ENCODE results near the gene ARRDC3.
"Not testable (repeated sequence)": the region's sequence is repeated elsewhere in the genome, so short reads cannot be mapped to it uniquely, and the experiment has no call there.

The ARRDC3 gene

GRCh38 chr5:91352831-91353695 lies 30.1 kb downstream of the ARRDC3 start:
- Mint-ChIP-seq H3K4me3 (no peak overlapping the region), H3K9me3 (no peaks in the 10 kb centered on the region), H3K27ac (no peak overlapping the region), H3K27me3 (no peaks in the 10 kb centered on the region), H3K36me3 (no peaks in the 10 kb centered on the region), H3K4me1 (peaks cover 5% of the 10 kb centered on the region)

GRCh38 chr5:91345461-91345860 lies 37.7 kb downstream of the ARRDC3 start:
- Mint-ChIP-seq H3K27me3 (no peaks in the 10 kb centered on the region), H3K27ac (no peak overlapping the region), H3K4me1 (peaks cover 5% of the 10 kb centered on the region), H3K4me3 (no peak overlapping the region), H3K36me3 (no peaks in the 10 kb centered on the region), H3K9me3 (no peaks in the 10 kb centered on the region)

- H3K36me3 Mint-ChIP-seq, H3K27ac Mint-ChIP-seq, H3K4me1 Mint-ChIP-seq, H3K27me3 Mint-ChIP-seq, H3K9me3 Mint-ChIP-seq, H3K4me3 Mint-ChIP-seq: not testable (repeated sequence)
Observed at GRCh38 chr5:91344661-91345200, 38.4 kb downstream of the ARRDC3 start.

- Mint-ChIP-seq H3K9me3 (no peaks in the 10 kb centered on the region), H3K36me3 (no peaks in the 10 kb centered on the region), H3K4me3 (no peak overlapping the region), H3K27ac (no peak overlapping the region), H3K4me1 (no peaks in the 10 kb centered on the region), H3K27me3 (no peaks in the 10 kb centered on the region)
Observed at GRCh38 chr5:91343916-91344315, 39.2 kb downstream of the ARRDC3 start.

- not testable (repeated sequence) for H3K27ac Mint-ChIP-seq, H3K4me3 Mint-ChIP-seq, H3K27me3 Mint-ChIP-seq, H3K36me3 Mint-ChIP-seq, H3K4me1 Mint-ChIP-seq, H3K9me3 Mint-ChIP-seq
Observed at GRCh38 chr5:91342931-91343330, 40.2 kb downstream of the ARRDC3 start.

- Mint-ChIP-seq H3K27ac (no peak overlapping the region), H3K4me3 (no peak overlapping the region), H3K9me3 (no peaks in the 10 kb centered on the region), H3K27me3 (no peaks in the 10 kb centered on the region), H3K36me3 (no peaks in the 10 kb centered on the region), H3K4me1 (no peaks in the 10 kb centered on the region)
Observed at GRCh38 chr5:91341154-91341553, 42.0 kb downstream of the ARRDC3 start.

GRCh38 chr5:91340532-91340931 lies 42.6 kb downstream of the ARRDC3 start:
- Mint-ChIP-seq H3K4me3 (no peak overlapping the region), H3K9me3 (no peaks in the 10 kb centered on the region), H3K27me3 (no peaks in the 10 kb centered on the region), H3K36me3 (no peaks in the 10 kb centered on the region), H3K27ac (no peak overlapping the region), H3K4me1 (no peaks in the 10 kb centered on the region)

- H3K9me3 Mint-ChIP-seq, result no peaks in the 10 kb centered on the region
- no peaks in the 10 kb centered on the region for H3K4me1 Mint-ChIP-seq
- H3K36me3 Mint-ChIP-seq, result no peaks in the 10 kb centered on the region
- H3K27ac Mint-ChIP-seq, result peak overlapping the region; percentile 14
- H3K27me3 Mint-ChIP-seq, result no peaks in the 10 kb centered on the region
- H3K4me3 Mint-ChIP-seq, result no peak overlapping the region
Observed at GRCh38 chr5:91339063-91339705, 43.9 kb downstream of the ARRDC3 start.

GRCh38 chr5:91332267-91333045 lies 50.7 kb downstream of the ARRDC3 start:
- Mint-ChIP-seq H3K9me3 (no peaks in the 10 kb centered on the region), H3K27ac (no peak overlapping the region), H3K4me3 (no peak overlapping the region), H3K36me3 (no peaks in the 10 kb centered on the region), H3K27me3 (no peaks in the 10 kb centered on the region), H3K4me1 (peaks cover 14% of the 10 kb centered on the region)

GRCh38 chr5:91331705-91332104 lies 51.4 kb downstream of the ARRDC3 start:
- Mint-ChIP-seq H3K36me3 (no peaks in the 10 kb centered on the region), H3K9me3 (no peaks in the 10 kb centered on the region), H3K27ac (no peak overlapping the region), H3K4me3 (no peak overlapping the region), H3K27me3 (no peaks in the 10 kb centered on the region), H3K4me1 (peaks cover 14% of the 10 kb centered on the region)

- H3K27me3 Mint-ChIP-seq, result no peaks in the 10 kb centered on the region
- no peaks in the 10 kb centered on the region for H3K9me3 Mint-ChIP-seq
- H3K4me1 Mint-ChIP-seq, result peaks cover 14% of the 10 kb centered on the region
- H3K4me3 Mint-ChIP-seq, result no peak overlapping the region
- H3K27ac Mint-ChIP-seq, result no peak overlapping the region
- no peaks in the 10 kb centered on the region for H3K36me3 Mint-ChIP-seq
Observed at GRCh38 chr5:91329283-91329682, 53.8 kb downstream of the ARRDC3 start.

GRCh38 chr5:91328743-91329142 lies 54.4 kb downstream of the ARRDC3 start:
- no peaks in the 10 kb centered on the region for H3K9me3 Mint-ChIP-seq
- no peaks in the 10 kb centered on the region for H3K36me3 Mint-ChIP-seq
- H3K27ac Mint-ChIP-seq, result no peak overlapping the region
- peaks cover 14% of the 10 kb centered on the region for H3K4me1 Mint-ChIP-seq
- H3K27me3 Mint-ChIP-seq, result no peaks in the 10 kb centered on the region
- no peak overlapping the region for H3K4me3 Mint-ChIP-seq

- H3K4me1 Mint-ChIP-seq, result peaks cover 15% of the 10 kb centered on the region
- H3K27me3 Mint-ChIP-seq, H3K9me3 Mint-ChIP-seq, H3K27ac Mint-ChIP-seq, H3K4me3 Mint-ChIP-seq, H3K36me3 Mint-ChIP-seq: not testable (repeated sequence)
Observed at GRCh38 chr5:91322981-91323380, 60.1 kb downstream of the ARRDC3 start.

GRCh38 chr5:91319667-91320066 lies 63.5 kb downstream of the ARRDC3 start:
- peaks cover 28% of the 10 kb centered on the region for H3K4me1 Mint-ChIP-seq
- no peaks in the 10 kb centered on the region for H3K36me3 Mint-ChIP-seq
- H3K27ac Mint-ChIP-seq, result no peak overlapping the region
- H3K4me3 Mint-ChIP-seq, result no peak overlapping the region
- no peaks in the 10 kb centered on the region for H3K9me3 Mint-ChIP-seq
- no peaks in the 10 kb centered on the region for H3K27me3 Mint-ChIP-seq

GRCh38 chr5:91318724-91319123 lies 64.4 kb downstream of the ARRDC3 start:
- Mint-ChIP-seq H3K4me3 (no peak overlapping the region), H3K9me3 (no peaks in the 10 kb centered on the region), H3K36me3 (no peaks in the 10 kb centered on the region), H3K27me3 (no peaks in the 10 kb centered on the region), H3K27ac (peak overlapping the region; percentile 69), H3K4me1 (peaks cover 37% of the 10 kb centered on the region)

Measured in activated naive CD4-positive, alpha-beta T cell treated with anti-CD3 and anti-CD28 coated beads, Interleukin-2, amount 50 U/mL, for 24 hours (primary cell).